Measurements from ENCODE around the gene UBA3.
A peak's percentile ranks its signal among the peaks of the same experiment; 100 is the strongest.

The UBA3 gene

DNA sequence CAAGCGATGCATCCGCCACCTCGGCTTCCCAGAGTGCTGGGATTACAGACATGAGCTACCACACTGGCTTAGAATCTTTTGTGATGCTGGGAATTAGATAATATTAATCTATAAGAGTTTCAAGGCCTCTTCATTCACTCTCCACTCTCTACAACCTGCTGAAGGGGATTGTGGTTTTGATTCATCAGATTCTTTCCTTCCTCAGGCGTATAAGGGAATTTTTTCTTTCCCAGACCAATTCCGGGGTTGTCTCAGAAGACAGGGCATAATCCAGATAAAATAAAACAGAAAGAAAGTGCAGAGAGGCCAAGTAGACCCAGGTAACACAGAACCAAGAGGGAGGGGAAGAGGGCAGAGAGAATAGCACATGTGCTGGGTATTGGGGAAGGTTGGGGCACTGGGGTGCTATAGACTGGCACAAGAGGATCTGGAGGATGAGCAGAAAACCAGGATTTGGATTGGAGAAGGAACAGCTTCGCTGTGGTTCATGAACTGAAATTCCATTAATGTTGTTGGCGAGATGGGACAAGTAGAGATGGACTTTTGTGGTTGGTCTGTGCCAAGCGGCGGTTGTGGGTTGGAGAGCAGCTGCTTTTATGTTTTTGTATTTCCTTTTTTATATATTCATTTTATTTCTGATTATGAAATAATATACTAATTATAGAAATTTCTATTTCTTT is 17.4 kb upstream of the UBA3 start:
- no peak for DNase-seq

DNA sequence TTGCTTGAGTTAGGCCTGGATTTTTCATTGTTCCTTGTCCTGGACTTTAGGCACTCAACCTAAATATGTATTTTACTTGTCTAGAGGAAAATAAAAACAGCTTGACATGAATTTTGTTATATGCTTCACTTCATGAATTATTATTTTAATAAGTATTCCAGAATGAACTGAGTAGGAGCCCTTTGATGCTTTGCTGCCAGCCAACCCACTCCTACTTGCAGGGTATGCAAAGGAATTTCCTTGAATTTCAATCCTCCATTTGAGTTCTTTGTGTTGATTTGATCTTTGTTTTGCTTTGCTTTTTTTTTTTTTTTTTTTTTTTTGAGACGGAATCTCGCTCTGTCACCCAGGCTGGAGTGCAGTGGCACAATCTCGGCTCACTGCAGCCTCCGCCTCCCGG is 16.1 kb upstream of the UBA3 start:
- no peak for DNase-seq

DNA sequence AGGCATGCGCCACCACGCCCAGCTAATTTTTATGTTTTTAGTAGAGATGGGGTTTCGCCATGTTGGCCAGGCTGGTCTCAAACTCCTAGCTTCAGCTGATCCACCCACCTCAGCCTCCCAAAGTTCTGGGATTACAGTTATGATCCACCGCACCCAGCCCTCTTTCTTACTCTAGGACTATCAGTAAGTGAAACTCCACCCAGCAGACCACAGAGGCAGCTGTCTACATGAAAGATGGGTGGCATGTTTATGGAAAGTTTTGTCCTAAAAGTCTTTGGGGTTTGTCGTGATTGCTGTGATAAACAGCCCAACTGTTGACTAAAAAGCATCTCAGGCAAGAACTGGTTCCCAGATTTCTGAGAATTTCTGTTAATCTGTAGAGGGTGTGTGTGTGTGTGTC is 15.5 kb upstream of the UBA3 start:
- DNase-seq = no peak

DNA sequence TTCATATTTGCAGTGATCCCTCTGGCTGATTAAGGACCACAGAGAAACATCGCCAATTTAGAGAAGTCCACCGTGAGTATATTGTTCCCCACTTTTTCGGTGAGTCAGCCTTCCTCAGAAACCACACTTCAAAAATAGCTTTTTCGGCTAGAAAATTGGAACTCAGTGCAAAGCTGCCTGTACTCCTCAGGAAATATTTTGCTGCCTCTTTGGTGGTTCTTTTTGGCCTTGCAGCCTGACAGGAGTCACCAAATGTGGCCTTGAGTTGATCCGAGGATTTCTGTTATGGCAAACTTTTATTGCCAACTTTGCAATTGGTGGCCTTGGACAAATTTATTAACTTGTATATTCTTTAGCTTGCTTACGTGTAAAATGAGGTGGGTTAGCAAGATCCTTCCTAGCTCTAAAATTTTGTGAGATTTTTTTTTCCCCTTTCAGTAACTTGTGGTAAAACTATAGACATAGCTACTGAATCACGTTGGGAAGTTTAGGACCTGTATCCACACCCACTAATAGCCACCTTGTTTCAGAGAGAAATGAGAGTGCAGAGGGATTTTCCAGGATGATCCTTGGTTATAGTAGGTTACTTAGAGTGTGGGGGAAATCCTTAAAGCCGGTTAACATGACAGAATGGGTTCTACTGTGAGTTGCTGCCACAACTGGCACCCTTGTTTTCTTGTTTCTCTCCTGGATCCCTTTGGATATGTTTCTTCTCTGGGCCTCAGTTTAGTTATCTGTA is 14.5 kb upstream of the UBA3 start:
- DNase-seq = no peak

DNA sequence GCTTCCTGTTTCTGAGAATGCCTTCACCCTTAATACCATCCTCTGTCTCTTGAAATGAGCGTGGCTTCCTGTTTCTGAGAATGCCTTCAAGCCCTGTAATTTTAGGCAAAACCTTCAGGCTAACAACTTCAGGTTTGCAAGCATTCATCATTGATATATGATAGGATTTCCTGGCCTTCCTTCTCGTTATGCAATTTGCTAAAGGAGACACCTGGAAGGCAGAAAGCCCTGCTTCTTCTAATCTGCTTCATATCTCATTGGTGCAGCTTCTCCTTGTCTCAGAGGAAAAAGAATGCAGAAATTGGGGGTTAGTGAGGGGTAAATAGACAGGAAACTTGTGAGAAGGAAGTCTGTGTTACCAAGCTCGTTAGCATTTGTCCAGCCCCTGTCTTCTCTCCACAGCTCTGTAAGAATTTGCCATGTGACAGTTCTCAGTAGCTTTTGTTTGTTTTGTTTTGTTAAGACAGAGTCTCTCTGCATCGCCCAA is 11.9 kb upstream of the UBA3 start:
- no peak for DNase-seq

DNA sequence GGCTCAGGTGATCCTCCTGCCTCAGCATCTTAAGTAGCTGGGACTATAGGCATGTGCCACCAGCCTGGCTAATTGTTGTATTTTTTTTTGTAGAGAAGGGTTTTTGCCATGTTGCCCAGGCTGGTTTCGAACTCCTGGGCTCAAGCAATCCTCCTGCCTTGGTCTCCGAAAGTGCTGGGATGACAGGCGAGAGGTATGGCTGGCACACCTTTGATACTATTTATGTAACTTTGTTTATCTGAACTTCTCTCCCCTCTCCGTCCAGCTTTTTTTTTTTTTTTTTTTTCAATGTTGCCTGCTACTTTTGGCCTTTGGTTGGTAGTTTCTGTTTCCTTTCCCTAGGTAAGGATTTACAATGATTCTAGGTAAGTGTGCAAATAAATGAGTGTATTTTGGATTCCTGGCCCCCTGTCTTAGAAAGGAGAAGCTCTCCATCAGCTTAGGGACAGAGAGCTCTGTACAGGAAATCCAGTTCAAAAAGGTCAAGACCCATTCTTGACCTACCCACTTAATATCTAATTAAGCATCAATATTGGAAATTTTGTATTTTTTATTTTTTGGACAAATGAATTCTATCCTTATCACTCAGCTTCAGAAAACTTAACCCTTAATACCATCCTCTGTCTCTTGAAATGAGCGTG is 11.3 kb upstream of the UBA3 start:
- no peak for DNase-seq

DNA sequence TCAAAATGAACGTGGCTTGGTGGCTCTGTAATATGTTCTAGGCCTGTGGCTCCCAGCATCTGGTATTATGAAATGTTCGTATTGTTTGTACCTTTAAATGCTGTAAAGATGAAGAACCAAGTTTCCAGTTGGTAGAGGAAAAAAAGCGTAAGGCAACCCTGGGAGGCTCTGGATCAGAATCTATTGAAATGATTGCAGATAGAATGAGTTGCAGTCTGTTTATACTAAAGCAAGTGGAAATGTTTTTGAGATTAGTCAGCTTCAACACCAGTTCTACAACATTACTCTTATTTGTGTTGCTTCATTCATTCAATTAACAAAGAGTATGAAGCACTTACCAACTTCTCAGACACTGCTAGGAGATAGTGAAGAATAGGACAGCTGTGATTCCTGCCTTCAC is 9.9 kb upstream of the UBA3 start:
- DNase-seq = no peak

DNA sequence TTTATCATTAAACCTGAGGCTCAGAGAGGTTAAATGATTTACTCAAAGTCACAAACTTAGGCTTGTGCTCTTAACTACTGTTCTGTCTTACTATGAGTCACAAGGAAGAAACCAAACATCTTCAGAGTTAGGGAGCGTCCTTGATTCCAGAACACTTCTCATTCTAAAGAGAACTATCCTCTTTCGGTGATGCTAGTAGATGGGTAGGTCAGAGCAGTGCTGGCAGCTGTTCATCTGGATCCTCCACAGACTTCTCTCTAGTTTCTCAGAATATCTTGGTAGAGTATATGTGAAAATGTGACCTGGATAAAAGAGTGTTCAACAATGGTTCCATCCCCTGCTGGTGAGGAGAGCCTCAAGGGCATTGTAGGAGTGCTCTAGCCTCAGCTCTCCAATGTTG is 7.9 kb upstream of the UBA3 start:
- DNase-seq = no peak

DNA sequence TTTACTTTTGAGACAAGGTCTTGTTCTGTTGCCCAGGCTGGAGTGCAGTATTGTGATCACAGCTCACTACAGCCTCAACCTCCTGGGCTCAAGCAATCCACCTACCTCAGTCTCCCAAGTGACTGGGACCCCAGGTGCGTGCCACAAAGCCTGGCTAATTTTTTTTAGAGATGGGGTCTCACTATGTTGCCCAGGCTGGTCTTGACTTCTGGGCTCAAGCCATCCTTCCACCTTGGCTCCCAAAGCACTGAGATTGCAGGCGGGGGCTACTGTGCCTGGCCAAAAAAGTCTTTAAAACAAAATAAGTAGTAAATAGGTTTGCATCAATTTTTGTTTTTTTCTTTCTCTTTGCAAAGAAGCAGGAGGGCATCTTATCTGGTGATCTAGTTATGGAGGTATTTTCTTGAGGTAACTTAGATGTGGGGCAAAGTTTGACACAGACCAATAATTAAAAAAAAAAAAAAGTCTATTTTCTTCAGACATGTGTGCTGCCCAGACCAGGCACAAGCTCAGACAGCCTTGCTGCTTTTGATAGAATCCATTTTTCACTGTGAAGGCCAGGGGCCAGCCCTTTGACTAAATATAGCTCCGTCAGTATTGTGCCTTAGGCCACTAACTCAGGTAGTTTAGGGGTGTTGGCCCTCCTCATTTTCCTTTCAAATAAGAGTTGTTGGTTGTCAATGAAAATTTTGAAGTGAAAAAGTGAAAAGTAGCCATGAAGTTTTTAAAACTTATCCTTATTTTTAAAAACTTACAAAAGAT is 7.0 kb upstream of the UBA3 start:
- no peak for DNase-seq

DNA sequence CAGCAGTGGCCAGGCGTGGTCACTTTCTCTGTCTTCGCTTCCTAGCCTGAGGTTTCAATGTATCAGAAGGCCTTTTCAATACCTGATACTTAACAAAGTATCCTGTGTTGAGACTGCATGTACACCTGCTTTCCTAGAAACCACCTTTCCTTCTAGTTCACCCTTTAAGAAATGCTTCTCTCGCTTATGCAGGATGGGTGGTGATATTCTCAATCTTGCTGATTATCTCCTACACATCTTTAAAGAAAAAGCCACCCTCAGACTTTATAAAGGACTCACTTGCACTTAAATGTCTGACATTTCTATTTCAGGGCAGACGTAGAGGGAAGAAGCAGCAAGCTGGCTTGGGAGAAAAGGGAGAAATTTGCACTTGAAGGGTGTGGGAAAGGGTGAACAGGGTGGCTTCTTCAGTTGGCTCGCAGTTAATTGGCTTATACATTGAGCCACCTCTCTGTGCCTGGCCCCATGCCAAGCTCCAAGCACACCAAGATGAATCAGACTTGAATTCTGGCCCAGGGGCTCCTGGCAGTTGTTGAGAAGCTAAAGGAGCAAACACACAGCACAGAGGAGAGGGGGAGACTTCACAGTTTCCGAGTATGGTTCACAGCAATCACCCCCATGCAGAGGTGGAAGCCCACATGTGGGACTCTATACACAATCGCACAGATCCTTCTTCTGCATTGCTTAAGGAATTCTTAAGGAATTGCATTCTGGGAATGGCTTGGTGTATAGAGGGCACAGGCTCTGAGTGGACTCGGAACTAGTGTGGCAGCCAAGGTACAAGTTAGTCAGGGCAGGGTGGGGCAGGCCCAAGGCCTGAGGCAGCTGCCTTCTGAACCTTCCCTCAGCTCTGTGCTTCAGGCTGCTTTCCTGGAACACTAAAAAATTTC is 5.9 kb upstream of the UBA3 start:
- peak; percentile 10 to 51 (median 30) for DNase-seq

DNA sequence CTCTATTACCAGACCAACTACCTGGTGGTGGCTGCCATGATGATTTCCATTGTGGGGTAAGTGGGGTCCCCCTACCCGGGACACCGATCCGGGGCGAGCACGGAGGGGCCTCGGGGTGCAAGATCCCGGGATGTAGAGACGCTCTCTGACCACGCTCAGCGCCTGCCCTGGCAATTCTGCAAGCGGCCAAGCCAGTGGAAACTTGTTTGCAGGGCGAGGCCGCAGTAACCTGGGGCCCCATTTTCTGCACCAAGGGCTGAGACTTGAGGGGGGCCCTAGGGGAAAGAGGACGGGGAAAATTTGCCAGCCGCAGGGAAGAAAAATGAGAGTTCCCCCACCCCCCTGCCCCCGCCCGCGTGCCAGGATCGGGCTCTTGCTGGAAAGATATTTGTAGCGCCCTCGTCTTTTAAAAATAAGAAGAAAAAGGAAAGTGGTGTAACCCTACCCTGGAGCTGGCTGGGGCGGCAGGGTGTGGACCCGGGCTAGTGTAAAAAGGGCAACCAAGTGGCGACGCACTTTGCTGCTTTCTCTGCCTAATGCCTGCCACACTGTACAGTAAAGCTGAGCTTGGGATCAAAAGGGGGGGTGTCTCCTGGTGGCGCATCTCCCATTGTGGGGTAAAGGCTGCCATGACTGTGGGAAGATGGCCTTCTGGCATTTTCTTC is 5.1 kb upstream of the UBA3 start:
- no peak for DNase-seq

DNA sequence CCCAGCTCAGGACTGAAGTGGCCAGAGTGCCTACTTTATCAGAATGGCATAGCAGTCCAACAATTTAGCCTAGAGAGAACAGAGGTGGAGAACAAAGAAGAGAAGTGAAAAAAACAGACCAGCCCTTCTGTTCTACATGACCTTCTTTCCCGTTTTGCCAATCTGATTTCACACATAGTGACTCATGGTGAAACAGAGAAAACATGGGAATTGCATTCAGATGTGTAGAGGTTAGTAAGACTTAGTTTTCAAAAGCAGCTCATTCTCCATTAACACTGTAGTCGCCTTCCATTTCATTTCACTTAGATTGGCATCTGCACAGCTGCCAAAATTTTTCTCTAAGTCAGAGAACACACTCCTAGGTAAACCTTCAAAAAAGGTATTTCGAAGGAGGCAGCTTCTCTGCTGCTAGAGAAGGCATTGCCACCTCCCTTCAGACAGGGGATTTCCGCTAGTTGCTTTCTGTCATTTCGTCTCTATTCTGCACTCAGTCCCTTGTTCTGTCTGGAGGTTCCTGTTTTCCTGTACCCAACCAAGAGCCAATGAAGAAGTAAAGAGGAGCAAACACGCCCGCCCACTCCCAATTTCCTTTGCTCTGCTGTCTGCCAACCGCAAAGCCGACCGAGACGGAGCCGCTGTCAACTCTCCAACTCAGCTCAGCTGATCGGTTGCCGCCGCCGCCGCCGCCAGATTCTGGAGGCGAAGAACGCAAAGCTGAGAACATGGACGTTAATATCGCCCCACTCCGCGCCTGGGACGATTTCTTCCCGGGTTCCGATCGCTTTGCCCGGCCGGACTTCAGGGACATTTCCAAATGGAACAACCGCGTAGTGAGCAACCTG is 4.4 kb upstream of the UBA3 start, which contains the start of gene ARL6IP5:
Gene ARL6IP5 (plus strand): TSS at position 612 of the 842 bp plus-strand sequence. CDS start 111 bp downstream, at position 723.
- peak; percentile 52 to 85 (median 74) for DNase-seq

DNA sequence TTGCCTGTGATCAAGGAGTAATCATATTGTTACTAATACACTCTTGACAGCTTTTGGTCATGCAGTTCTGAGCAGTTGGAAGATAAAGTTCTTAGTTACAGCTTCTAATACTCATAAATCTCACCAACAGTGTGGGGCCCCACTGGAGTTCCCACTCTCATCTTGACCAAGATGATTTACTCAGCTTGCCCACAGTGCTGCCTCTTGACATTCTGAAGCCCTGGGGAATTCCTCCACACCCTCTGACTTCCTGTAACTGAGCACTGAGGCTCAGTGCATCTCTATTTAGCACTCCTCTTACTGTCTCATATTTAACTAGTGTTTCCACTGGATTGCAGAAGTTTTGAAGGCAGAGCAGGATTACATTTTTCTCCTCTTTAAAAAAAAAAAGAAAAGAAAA is 2.6 kb upstream of the UBA3 start:
- DNase-seq = peak in 2 of 4 experiments; percentile 5 to 13

DNA sequence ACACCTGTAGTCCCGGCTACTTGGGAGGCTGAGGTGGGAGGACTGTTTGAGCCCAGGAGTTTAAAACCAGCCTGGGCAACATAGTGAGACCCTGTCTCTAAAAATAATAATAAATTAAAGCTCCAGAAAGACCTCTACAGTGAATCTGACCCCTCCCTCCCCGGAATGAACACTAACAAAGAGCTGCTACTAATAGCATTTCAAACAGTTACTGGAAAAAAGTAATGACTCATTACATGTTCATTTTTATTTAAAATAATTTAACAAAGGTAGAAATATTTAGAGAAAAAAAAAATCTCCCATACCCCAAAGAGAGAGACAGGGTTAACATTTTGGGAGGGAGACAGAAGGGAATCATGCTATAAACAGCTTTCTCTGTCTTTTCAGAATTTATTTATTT is 2.2 kb upstream of the UBA3 start:
- DNase-seq = no peak

DNA sequence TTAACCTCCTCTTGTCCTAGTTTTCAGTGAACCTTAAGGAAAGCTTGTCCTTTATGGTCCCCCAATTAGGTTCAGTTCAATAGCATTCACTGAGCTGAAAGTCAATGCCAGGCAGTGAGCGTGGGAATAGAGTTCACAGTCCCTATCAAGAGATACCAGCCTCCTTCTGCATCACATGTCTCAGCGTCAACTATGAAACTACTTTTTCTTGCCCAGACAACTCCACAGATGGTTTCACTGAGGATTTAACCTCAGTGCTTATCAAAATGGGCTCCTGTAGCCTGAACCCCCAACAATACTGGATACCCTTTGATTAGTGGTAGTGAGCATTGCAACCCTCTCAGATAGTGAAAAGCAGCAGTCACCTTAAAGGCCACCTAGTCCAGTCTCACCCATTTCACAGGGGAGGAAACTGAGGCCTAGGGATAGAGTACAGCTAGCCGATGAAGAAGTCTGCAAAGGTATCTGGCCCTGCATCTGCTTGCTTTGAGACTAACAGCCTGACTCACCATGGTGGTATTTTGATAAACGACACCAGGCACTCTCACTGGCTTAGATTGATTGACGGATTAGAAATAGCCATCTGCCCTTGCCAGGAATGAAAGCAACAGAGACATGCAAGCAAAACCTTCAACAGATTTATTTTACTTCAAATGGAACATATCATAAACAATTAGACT is 1.6 kb upstream of the UBA3 start:
- no peak for DNase-seq

DNA sequence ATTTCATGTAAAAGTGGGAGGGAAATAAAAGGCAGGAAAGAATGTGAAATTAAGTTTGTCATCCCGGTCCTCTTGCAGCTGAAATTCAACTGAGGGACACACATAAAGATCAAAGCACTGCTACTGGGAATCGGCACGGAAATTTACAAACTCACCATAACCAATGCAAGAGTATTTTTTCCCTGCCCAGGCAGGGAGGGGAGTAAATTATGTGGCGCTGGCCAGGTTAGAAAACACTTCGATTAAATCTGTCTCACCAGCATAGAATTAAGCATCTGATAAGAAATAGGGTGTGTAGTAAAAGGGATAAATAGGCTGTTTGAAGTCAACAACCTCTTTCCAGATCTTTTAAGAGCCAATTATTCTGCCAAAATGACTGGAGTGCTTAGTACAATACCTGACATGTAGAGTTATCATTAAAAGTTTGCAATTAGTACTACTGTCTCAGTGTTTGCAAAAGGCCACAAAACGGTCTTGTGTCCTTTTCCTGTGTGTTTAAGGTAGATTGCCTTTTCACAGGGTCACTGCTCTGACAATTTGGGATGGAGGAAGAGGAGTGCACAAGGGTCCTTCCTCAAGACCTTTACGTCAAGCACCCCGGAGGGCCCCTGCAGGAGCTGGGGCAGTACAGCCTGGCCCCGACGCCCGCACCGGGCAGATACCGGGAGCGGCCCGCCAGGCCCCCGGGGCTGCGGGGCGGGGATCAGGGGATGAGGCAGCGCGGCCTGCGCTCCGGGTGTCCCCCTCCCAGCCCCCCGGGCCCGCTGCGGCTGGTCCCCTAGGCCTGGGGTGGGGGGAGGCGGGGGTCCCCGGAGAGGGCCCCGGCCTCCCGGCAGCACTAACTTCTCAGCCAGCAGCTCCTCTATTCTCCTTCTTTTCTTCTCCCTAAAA is 651 bp downstream of the UBA3 start:
- DNase-seq = no peak

DNA sequence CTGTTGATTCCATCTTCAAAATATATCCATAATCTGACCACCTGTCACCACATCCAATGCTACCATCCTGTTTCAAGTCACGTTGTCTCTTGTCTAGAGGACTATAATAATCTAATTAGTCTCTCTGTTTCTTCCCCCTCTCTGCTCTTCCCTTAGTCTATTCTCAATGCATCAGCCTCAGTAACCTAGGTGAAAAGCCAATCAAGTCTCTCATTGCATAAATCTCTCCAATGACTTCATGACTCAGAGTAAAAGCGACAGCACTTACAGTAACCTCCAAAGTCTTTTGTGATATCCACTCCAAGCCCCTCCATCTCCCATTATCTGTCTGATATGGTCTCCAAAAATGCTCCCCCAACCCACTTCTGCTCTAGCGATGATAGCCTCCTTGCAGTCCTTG is 7.2 kb downstream of the UBA3 start:
- DNase-seq = no peak

DNA sequence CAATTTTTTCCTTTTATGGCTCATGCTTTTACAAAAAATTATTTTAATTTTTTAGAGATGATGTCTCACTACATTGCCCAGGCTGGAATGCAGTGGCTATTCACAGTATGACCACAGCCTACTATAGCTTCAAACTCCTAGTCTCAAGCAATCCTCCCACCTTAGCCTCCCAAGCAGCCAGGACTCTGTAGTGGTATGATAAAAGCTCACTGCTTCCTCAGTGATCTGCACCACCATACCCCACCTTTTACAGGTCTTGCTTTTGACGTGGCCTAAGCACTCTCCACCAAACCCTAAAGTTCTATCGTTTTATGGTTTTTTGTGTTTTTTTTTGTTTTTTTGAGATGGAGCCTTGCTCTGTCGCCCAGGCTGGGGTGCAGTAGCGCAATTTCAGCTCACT is 14.0 kb downstream of the UBA3 start:
- no peak for DNase-seq
